Fibroblast of skin of scalp (primary cell): ENCODE measurements around the gene PSMG4.

Experiments
- DNase-seq: peaks from one replicate; pipeline ENCODE4 v3.0.0-alpha.2; 2013

Gene PSMG4

DNA sequence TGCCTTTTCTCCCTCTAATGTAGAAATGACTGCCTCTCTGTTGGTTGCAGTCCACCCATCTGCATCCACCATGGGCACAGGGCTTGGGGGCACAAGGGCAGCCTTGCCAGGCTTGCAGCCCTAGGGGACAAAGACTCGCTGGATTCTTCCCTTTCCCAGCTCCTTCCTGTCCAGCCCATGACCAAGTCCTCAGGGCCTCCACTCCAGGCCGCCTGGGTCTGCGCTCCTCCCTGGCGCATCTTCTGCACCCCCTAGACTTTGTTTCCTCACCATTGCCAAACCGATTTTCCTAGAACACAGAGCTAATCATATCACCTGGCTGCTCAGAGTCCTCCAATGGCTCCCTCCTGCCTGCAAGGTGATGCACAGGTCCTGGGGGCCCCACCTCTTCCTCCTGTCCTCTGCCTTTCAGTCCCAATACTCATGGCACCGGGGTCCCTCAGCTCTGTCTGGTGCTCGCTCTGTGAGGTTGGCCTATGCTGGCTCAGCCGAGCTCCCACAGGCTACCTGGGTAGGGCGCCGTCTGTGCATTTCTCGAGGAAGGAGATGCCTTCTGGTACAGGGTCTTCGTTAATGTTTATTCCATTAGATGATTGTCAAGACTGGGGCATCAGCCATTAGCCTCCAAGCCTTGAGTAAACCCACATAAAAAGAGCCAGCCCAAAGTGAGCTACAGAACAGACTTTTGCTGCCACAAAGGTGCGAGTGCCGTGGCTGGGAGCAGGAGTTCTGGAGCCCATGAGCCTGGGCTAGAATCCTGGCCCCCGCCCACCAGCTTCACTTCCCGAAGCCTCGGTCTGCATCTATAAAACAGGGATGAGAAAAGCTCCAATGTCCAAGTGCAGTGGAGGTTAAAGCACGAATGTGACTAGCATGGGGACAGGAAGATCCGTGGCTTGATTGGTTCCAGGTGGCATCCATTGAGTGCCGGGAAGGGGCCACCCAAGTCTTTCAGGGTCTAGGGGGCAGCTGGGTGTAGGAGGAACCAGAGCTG lies 17.7 kb downstream of the PSMG4 start:
- DNase-seq, result no peak

DNA sequence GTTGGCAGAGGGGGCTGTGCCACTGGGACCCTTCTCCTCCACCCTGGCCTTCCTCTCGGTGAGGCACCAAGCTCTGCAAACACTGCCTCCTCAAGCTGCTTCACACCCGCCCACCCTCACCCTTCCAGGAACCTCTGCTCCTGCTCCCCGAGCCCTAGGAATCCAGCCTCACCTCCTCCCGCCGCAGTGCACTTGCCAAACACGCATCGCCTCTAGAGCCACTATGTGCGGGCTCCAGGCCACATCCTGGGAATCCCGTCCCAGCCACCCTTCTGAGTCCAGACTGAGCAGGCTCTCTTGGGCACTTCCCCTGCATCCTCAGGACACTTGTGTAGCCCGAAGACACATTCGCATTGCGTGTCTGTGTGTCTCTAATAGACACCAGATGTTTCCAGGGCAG lies 18.5 kb downstream of the PSMG4 start:
- no peak for DNase-seq

DNA sequence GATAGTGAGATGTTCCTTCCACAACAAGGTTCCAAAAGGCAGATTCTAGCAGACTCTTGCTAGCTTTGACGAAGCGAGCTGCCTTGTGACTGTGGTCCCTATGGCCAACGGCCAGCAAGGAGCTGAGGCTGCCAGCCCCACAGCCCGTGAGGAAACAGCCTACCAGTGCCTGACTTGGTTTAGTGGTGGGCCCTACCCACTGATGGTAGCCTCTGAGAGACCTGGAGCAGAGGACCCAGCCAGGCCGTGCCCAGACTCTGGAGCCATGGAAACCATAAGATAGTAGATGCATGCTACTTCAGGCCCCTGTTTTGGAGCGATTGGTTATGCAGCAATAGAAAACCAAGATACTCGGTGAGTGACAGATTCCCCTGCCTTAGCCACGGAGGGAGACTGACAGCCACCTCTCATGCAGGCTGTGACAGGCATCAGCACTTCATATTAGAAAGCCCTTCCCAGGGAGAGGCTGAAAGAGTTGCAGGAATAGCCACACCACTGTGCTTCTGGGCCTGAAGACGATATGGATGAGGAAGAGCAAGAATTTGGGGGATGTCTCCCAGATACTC lies 19.2 kb downstream of the PSMG4 start:
- no peak for DNase-seq

DNA sequence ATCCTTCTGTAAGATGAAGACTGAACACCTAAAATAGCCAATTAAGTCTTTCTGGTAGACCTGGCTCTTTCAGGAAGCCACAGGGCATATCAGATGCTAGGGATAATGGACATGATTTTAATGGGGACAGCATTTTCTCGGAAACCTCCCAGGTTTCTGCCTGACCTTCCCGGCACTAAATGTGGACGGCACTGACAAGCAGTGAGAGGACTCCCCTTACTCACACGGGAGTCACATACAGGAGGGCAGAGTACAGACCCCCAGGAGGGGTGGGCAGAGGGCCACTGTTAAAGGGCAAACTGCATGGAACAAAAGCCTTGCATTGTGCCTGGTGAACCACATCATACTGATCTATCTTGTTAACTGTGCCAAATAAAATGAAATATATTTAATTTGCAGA lies 19.9 kb downstream of the PSMG4 start:
- no peak for DNase-seq

DNA sequence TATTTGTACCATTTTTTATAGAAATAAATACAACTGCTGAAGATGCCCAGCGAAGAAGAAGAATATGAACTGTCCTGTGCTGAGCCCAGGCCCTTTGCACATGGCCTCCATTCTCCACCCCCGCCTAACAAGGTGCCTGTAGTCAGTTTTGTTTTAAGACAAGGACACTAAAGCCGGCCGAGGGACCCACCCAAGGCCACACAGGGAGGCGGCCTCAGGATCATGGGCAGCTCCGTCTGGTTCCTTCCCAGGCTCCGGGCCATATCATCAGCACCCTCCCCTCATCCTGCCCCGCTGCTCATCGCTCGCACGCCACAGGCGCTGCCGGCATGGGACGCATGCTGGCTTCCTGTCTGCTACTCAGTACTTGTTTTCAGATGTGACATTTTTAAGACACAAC lies 21.3 kb downstream of the PSMG4 start:
- DNase-seq, result no peak

DNA sequence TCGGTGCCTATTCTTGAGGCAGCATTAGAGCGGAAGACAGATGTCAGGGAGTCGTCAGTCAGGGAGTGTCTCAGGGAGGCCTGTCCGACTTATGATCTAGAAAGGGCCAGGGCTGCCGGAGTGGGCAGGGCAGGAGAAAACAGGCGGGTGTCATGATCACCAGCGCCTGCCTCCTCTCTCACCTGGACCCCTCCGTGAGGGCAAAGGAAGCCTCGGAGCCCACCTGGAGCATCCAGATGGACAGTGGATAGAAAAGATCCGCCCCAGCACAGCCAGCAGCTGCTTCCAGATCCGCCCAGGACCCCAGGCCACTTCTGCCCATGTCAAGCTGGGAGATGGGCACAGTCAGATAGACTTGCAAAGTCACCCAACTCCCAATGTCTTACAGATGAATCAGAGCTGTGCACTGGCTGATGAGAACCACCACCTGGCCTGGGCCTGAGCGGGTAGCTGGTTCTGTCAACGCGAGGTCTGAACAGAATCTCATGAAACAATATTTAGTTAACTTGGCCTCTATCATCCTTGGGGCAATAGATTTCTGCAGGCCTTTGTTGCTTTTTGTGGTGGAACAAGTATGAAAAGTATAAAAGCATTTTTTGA lies 22.2 kb downstream of the PSMG4 start:
- DNase-seq, result peak; percentile 46

DNA sequence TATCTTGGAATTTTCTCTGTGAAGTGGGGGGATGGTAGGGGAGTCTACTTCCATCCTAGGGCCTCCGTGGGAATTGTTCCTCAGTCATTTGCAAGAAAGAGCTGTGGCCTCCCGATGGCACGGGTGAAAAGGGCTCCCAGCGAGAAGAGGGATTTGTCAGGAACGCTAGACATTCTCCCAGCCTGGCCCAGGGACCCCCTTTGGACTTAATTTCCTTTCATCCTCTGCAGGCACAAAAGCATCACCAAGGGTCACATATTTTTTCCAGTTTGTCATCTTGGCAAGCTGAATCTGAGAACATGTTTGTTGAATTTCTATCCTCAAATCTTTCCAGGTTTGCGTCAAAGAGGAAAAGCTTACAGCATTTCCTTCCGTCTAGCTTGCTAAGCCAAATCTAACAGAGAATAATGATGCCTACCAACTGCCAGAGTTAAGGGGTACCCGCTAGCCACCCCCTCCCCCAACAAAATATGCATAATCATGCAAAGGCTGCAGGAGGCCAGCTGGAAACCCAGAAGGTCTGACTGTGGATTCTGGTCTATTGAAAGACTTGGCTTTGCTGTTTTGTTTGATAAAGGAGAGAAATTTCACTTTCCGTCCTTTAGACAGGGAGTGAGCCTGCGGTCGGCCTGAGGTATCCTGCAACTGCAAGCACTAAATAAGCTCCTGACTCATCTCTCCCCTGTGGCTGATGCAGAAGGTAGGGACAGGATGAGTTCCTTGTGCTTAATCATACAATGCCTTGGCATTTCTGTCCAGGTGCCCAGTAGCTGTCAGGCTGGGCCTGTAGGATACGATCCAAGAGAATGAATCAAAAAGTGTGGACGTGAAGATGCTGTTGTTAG lies 23.1 kb downstream of the PSMG4 start:
- peak; percentile 95 for DNase-seq

DNA sequence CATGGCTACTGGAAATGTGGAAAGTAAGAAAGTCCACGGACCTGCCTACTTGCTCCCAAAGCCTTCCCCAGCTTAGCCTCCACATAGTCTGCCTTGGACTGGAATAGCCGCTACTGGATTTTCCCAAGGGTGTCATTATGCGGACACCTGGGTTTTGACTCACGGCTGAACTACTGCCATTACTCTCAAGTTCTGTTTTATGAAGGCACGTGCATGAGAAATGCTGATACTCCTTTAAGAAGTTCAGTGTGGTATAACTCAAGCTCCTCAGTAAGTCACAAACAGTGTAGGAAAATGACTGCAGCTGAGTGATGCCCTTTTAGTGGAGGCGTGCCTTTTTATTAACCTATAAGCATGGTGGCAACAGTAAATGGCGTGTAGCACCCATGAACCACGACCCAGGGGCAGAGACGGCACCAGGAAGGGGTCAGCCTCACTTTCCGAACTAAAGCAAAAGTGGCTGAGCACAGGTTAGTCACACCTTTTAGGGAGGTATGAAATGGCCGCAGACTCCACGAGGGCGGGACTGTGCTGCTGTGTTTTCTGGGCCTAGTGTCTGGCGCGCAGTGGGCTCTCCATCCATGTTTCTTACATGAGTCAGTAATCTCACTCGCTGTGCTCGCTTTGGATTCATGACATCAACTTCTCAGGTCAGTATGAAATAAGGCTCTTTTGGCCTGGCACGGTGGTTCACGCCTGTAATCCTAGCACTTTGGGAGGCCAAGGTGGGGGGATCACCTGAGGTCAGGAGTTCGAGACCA lies 23.9 kb downstream of the PSMG4 start:
- DNase-seq, result no peak

DNA sequence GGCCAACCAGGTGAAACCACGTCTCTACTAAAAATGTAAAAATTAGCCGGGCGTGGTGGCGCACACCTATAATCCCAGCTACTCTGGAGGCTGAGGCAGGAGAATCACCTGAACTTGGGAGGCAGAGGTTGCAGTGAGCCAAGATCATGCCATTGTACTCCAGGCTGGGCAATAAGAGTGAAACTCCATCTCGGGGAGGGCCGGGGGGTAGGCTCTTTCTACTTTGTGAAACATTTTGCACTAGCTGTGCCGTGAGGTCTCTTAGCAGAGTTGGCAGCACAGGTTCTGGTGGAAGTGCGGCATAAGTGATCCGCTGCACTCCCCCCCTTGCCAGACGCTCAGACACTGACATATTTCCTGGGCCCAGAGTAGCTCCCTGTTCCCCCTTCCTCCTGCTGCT lies 24.5 kb downstream of the PSMG4 start:
- no peak for DNase-seq

DNA sequence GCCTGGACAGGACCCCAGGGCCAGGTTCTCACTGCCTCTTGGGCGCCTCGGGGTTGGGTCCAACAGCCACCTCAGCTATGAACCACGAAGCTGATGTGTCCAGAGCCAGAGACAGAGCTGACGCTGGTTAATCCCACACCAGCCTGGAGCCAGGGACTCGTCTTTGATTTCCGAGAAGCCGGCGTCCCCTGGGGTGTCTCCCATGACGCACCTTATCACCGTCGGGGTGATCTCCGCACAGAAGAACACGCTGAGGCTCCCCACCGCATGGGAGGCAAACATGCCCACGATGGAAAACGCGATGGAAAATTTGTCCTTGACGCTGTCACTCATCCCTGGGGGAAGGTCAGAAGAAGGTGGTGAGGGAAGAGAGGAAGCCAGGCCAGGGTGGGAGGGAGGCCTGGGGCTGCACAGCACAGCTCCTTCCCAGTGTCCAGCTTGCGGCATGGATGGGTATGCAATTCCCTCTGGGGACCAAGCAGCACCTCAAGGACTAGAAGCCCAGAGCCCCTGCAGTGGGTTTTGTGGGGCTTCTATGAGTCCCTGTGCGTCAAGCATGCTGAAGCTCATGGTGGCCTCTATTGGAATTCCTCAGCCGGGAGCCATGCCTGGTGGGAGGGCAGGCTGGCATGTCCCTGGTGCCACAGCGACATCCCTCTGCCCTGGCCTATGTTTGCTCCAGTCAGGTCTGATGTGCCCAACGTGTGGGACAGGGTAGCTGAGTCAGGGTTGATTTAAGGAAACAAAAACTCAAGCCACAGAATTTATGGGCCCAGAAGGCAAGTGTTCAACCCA lies 25.1 kb downstream of the PSMG4 start:
- no peak for DNase-seq

DNA sequence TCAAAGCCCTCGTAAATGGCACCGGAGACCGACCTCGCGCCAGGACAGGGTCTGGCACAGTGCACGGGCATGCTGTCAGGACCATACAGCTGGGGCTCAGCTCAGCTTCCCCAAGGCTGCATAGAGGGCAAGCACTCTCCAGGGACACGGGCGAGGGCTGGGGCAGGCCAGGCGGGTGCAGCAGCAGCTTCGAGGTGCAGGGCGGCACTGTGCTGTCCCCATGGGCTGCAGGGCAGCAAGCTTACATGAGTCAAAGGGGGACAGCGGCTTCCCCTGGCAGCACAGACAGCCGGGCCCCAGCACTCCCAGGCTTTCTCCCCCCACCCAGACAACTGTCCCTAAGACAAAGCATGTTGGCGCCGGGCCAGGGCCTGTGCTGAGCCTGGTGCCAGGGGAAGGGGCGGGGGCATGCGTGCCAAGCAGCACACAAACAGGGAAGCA lies 25.7 kb downstream of the PSMG4 start:
- DNase-seq, result no peak

DNA sequence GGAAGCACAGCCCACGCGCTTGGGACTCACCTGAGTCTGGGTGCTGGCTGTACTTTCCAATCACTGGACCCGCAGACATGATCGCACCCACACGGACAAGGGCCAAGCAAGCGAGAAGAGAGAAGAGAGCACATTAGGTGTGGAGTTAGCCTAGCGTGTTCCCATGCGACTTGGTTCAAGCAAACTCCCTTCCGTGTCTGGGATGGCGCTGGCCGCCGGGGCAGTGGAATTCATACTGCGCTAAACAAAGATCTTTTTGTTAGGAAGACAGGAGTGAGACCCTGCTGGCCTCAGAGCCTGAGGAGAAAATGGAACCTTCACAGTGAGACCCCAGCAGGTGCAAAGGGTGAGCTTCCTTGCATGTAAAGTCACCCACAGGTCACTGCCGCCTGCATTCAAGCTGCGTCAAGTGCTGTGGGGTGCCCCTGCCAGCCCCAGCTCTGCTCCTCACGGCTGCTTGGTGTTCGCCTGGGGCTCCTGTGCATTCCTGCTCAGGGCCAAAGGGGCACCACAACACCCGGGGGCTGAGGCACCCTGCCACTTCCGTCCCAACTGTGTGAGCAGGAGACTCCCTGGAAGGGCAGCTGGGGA lies 26.4 kb downstream of the PSMG4 start:
- no peak for DNase-seq

DNA sequence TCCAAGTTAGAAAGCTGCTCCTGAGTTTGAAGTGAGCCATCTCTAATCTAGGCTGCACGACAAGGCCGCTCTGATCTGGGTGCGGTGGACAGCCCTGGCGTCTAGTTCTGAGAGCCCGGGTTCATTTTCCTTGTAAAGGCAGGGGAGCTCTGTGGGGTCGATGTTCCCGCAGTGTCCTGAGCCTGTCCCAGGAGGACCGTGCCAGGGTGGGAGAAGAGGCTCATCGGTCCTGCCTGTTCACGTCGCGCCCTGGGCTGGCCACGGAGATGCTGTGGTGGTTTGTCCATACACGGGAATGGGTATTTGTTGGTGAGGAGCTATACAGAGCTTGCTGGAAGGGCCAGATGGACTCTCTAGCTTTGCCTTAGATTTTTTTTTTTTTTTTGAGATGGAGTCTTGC lies 27.0 kb downstream of the PSMG4 start:
- DNase-seq, result no peak

DNA sequence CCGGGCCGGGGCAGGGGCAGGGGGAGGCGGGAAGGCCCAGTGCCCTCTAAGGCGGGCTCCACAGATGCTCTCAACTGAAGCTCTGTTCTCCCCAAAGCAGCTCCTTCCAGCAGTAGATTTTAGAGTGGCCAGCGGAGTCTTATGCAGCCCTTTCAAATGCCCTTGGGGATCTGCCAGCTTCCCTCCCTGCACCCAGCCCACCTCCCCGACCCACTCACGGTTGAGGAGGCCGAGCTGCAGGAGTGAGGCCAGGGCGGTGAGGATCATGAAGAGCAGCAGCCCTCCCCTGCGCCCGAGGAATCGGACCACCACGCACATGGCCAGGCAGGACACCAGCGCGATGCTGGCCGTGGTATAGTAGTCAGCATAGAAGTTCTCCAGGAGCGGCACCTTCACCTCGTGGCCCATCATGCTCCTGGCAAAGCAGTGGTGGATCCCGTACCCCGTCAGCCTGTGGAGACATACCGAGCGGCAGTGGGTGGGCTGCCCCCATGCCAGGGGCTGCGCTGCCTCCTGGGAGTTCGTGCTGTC lies 28.0 kb downstream of the PSMG4 start:
- no peak for DNase-seq

DNA sequence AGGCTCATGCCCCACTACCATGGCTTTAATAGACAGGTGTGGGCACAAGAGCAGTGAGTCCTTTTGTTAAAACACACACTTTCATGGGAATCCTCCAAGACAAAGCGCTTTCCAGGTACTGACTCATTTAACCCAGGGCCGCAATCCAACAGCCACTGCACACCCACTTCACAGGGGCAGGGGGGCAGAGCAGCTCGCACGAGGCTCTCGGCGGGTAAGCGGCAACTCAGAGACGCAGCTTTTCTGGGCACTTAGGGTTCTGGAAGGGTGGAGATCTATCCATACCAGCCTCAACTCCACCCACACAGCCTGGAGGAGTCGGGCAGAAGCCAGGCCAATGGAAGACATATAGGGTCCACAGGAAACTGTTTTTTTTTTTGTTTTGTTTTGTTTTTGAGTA lies 28.6 kb downstream of the PSMG4 start:
- DNase-seq, result no peak

DNA sequence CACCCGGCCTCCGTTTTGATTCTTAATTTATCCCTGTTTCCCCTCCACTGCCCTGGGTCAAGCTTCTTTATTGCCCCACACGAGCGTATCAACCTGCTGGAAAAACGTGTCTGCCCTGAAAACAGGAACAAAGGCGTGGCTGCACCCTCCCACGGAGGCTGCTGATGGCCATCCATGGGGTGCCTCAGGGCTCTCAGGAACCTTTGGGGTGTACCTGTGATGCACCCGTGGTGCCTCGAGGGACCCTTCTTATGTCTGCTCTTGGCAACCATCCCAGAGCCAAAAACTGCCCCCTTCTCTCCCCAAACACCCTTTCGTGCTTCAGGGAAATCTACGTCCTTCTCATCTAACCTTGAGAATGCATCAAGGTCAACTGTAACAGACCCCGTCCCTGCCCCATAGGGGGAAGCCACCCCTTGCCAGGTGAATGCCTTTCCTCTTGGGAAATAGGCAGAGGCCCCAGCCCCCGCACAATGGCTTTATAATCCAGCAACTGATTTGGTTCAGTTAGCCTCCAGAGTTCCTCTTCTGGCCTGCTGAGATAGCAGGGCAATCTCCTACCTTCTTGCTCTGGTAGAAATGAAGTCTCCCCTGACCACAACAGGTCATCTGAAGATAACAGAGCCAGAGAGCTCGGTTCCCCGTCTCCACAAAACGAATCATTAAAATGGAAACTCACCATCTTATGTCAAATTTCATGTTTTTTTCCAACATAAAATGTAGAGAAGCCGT lies 29.4 kb downstream of the PSMG4 start:
- no peak for DNase-seq

DNA sequence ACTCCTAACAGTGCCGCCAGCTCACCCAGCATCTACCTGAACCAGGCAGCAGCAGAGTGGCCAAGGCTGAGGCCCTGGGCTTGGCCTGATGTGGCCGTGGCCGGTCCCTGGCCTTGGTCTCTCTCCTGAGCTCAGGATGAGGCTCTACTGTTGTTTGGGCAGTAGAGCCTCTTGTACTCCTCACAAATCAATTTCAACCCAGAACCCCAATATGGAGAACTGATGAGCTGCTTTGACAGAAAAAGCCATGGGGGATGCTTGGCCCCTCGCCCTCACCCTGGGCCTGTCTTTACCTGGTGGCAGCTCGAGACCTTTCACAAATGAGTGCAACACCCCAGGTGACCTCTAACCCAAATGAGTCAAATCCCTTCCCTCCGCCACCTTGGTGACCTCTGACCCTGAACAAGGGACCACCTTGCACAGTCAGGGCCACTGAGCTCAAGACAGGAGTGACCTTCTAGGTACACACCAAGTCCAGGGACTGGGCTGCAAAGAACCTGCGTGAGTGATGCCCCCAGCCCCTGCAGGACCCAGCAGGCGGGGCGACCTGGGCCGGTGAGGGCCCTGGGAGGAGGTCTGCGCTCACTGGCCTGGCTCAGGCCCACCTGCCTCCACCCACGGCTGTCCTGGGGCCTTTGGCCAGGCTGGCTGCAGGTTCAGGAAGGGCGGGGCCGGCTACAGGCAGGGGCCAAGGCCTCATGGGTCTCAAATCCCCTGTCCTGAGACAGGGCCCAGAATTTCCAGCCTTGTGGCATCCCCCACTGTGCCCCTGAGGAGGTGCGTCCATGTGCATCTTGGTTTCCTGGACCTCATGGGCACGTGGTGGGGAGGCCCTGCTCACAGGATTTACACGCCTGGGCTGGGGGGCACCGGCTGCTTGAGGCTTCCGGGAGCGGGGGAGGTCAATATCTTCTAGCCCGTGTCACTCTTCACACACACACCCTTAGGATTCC lies 30.2 kb downstream of the PSMG4 start:
- no peak for DNase-seq

DNA sequence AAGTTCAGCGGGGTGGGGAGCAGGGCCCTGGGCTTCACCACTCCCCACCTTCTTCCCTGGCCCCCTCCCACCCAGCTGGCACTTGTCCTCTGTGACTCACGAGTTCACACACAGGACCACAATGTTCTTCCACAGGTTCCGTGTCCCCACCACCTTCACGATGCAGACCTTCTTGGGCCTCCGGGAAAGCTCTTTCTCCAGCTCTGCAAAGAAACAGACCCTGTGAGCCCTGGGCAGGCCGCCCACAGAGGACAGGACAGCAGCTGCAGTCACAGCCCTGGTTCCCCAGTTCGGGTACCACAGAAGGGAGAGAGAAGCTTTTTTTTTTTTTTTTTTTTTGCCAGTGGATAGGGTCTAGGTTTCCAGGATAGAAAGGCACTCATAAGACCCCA lies 30.9 kb downstream of the PSMG4 start:
- no peak for DNase-seq
